GM19463 (cell line): ENCODE measurements around the gene XIRP2.

Experiments
- ATAC-seq: cut with Tn5 transposase; IDR thresholded peaks from one replicate; pipeline ENCODE4 v1.9.1; 2021; ENCODE audit warnings: mild to moderate bottlenecking, moderate library complexity; ENCODE audit not compliant: unreplicated experiment

The XIRP2 gene

GRCh38 chr2:167132906-167133555, 244.8 kb downstream of the XIRP2 start:
- no peak for ATAC-seq

- no peak for ATAC-seq
Measured at GRCh38 chr2:167133614-167134013, 245.3 kb downstream of the XIRP2 start.

GRCh38 chr2:167134381-167135072, 246.2 kb downstream of the XIRP2 start:
- no peak for ATAC-seq

- ATAC-seq = no peak
Measured at GRCh38 chr2:167135706-167136105, 247.4 kb downstream of the XIRP2 start.

GRCh38 chr2:167136879-167137596, 248.8 kb downstream of the XIRP2 start:
- no peak for ATAC-seq

GRCh38 chr2:167140330-167140729, 252.1 kb downstream of the XIRP2 start:
- no peak for ATAC-seq

GRCh38 chr2:167140767-167141166, 252.5 kb downstream of the XIRP2 start:
- no peak for ATAC-seq

GRCh38 chr2:167142554-167142953, 254.3 kb downstream of the XIRP2 start:
- ATAC-seq = no peak

- no peak for ATAC-seq
Measured at GRCh38 chr2:167144179-167144898, 256.1 kb downstream of the XIRP2 start.

- no peak for ATAC-seq
Measured at GRCh38 chr2:167147271-167147941, 259.1 kb downstream of the XIRP2 start.

- no peak for ATAC-seq
Measured at GRCh38 chr2:167151894-167152293, 263.6 kb downstream of the XIRP2 start.

GRCh38 chr2:167157523-167157922, 269.2 kb downstream of the XIRP2 start:
- no peak for ATAC-seq

- no peak for ATAC-seq
Measured at GRCh38 chr2:167177196-167177595, 288.9 kb downstream of the XIRP2 start.

- no peak for ATAC-seq
Measured at GRCh38 chr2:167181134-167181533, 292.9 kb downstream of the XIRP2 start.

GRCh38 chr2:167181688-167182087, 293.4 kb downstream of the XIRP2 start:
- ATAC-seq = no peak

GRCh38 chr2:167182403-167182802, 294.1 kb downstream of the XIRP2 start:
- no peak for ATAC-seq

- ATAC-seq = no peak
Measured at GRCh38 chr2:167183931-167184330, 295.7 kb downstream of the XIRP2 start.

GRCh38 chr2:167186465-167186864, 298.2 kb downstream of the XIRP2 start:
- no peak for ATAC-seq

- ATAC-seq = no peak
Measured at GRCh38 chr2:167187049-167187727, 298.9 kb downstream of the XIRP2 start.
